ENCODE data around the gene FOXO3.

Gene FOXO3

DNA sequence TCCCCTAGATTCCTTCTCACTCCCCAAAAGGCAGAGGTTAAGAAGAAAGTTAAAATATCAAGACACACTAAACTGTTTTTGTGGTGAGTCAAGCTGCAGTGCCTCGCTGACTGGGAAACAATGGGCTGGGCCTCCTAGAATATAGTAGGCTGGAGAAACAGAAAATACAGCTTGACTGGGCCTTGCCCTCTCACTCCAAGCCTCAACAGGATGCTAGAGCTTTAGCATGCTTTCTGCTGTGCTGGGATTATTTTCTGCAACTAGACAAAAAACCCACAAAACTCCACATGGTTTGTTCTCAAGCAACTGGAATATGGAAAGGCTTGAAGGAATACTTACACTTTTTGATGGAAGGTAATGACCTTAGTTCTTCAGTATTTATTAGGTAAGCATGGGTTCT, 27.9 kb downstream of the FOXO3 start:
- no peak overlapping the region for H3K4me3 ChIP-seq (ENCODE audit: low read depth, low read length)
- TF ChIP-seq, protein P1, sequence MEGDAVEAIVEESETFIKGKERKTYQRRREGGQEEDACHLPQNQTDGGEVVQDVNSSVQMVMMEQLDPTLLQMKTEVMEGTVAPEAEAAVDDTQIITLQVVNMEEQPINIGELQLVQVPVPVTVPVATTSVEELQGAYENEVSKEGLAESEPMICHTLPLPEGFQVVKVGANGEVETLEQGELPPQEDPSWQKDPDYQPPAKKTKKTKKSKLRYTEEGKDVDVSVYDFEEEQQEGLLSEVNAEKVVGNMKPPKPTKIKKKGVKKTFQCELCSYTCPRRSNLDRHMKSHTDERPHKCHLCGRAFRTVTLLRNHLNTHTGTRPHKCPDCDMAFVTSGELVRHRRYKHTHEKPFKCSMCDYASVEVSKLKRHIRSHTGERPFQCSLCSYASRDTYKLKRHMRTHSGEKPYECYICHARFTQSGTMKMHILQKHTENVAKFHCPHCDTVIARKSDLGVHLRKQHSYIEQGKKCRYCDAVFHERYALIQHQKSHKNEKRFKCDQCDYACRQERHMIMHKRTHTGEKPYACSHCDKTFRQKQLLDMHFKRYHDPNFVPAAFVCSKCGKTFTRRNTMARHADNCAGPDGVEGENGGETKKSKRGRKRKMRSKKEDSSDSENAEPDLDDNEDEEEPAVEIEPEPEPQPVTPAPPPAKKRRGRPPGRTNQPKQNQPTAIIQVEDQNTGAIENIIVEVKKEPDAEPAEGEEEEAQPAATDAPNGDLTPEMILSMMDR (conservative IDR thresholded peaks at IDR 0.05; ENCODE audit: low read depth, low read length): no peak
- peak; percentile 83 for DNase-seq (ENCODE audit: low read depth)

DNA sequence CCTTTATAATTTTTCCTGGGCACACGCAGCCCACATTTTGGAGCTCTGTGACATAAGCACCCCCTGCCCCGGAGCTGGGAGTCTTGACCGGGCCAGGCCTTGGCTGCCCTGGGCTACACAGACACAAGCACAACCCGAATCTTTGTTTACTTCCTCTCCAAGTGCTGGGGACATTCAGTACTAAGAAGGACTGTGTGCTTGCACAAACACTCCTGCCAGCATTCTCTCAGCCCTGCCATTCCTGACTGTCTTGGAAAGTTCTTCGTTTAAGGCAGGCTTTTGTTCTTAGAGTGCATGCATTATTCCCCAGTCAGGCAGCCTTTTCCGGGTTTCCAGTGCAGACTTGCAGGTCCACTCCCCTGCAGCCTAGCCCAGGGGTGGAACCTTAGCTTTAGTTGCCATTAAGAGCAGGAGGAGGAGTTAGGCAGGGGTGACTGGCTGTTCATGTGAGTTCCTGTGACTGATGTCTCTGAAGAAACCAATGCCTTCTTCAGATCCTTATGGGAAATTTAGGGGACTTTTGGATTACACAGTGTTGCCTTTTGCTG, 28.6 kb downstream of the FOXO3 start:
- no peak overlapping the region for H3K4me3 ChIP-seq (ENCODE audit: low read depth, low read length)
- TF ChIP-seq, protein P1 (conservative IDR thresholded peaks at IDR 0.05; ENCODE audit: low read depth, low read length): no peak
- DNase-seq (ENCODE audit: low read depth): peak; percentile 79

DNA sequence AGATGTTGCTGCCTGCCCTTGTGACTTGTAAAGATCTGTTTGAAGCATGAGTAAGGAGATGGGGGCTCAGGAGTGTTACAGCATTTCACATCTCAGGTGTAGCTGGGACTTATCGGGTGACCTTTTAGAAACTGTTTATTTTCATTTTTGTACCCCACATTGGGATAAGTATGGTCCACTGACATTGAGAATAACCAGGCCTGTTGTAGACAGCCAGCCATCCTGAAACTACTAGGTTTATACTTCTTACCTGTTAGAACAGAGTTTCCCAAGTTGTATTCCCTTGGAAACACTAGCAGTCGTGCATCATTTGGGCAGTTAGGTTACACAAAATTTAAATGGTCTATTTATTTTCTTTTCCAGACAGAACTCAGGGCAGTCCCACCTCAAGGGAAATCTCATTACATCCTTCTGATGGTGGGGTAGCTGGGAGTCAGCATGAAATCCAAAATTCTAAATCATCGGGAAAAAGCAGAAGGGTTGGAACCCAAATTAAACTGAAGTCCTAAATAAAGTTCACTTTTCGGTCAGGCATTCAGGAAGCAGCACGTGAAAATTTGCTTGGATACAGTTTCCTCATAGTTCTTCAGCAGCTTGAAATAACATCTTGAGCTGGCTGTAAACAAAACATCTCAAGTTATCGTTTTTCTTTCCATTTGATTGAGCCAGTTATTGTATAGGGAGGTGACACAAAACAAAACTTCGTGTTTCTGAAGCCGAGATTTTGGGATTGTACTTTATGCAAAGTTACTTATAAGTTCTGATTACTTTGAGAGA, 30.5 kb downstream of the FOXO3 start:
- H3K4me3 ChIP-seq (ENCODE audit: low read depth, low read length): no peak overlapping the region
- peak; percentile 59 for DNase-seq (ENCODE audit: low read depth)
- TF ChIP-seq, protein P1 (conservative IDR thresholded peaks at IDR 0.05; ENCODE audit: low read depth, low read length): no peak

DNA sequence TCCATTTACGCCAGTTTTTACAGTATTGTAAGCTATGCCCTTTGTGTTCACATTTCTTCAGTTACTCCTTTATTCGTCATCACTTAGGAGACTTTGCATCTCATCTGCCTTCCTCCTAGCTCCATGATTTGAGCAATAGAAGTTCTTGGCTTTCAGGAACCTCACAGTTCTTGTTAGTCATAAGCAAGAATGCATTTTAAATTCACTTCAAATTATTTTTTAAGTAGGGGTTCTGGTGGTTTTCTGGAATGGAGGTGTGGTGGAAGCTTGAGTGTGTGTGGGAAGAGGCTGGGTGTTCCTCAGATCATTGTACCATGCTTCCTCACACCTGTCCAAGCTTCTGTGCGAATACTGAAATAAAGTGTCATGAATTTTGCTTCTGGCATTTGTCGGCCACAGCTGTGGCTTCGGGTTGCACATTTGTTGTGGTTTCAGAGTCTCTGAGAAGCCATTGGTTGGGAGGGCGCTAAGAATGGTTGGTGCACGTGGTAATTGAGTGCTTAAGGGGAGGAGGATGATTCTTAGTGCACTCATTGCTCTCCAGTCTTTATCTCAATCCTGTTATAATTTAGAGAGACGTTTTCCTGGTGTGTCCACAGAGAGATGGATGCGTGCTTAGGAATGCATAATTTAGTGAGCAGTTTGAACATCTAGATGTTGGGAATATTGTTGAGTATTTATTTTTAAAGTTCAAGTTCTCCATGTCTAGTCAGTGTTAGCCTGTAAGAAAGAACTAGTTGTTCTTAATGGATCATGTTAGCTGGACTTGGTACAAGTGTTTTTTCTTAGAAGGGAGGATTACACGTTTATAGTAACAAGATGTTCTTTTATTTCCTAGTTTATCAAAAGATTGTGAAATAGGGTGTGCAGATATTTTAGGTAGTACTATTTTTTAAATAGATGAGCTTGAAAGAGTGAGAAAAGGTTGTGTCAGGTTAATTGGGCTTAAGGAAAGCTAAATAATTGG, 31.9 kb downstream of the FOXO3 start:
- H3K4me3 ChIP-seq (ENCODE audit: low read depth, low read length): no peak overlapping the region
- DNase-seq (ENCODE audit: low read depth): peak; percentile 71
- TF ChIP-seq, protein P1 (conservative IDR thresholded peaks at IDR 0.05; ENCODE audit: low read depth, low read length): no peak

DNA sequence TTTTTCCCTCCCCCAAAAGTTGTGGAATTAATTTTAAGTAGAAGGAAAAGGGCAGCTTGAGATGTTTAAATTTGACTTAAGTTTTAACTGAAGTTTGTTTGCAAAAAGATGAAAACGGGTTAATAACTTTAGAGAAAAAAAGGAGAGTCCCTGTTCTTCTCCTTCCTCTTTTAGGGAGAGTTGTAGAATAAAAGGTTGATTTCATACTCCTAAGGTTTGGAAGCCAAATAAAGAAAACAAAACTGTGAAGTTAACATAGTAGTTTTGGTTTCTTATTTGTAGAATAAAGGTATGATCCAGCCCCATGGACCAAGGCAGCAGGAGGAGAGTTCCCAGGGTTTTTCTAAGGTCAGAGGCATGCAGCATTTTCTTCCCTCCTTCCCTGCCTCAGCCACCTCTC, 33.4 kb downstream of the FOXO3 start:
- H3K4me3 ChIP-seq (ENCODE audit: low read depth, low read length): no peak overlapping the region
- TF ChIP-seq, protein P1 (conservative IDR thresholded peaks at IDR 0.05; ENCODE audit: low read depth, low read length): no peak
- DNase-seq (ENCODE audit: low read depth): no peak

DNA sequence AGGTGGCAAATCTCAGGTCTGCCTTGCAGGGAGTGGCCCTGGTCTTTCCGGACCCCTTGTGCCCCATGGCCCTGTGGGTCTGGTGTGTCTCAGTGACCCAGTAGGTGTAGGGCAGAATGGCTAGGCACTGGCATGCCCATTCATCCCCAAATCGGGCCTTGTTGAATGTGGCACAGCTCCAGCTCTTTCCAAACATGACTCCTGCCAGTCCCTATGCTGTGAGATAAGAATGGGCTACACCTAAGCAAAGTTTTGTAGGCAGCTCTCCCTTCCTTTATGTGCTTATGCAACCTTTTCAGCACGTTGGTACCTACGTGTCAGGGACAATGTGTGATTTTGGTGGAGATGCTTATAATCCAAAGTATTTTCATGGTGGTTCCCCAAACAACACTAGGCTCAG, 33.9 kb downstream of the FOXO3 start:
- H3K4me3 ChIP-seq (ENCODE audit: low read depth, low read length): no peak overlapping the region
- TF ChIP-seq, protein P1 (conservative IDR thresholded peaks at IDR 0.05; ENCODE audit: low read depth, low read length): no peak
- DNase-seq (ENCODE audit: low read depth): no peak

Data from choroid plexus epithelial cell (primary cell).